NCI-H524 (cell line): ENCODE measurements around the gene CD300LD.
"Not testable (repeated sequence)": the region's sequence is repeated elsewhere in the genome, so short reads cannot be mapped to it uniquely, and the experiment has no call there.

ENCODE experiments used
- DNase-seq, 2 experiments: peaks; one replicate each; lab custom pipeline; 2025; lab: John Stamatoyannopoulos, UW

Gene CD300LD

DNA sequence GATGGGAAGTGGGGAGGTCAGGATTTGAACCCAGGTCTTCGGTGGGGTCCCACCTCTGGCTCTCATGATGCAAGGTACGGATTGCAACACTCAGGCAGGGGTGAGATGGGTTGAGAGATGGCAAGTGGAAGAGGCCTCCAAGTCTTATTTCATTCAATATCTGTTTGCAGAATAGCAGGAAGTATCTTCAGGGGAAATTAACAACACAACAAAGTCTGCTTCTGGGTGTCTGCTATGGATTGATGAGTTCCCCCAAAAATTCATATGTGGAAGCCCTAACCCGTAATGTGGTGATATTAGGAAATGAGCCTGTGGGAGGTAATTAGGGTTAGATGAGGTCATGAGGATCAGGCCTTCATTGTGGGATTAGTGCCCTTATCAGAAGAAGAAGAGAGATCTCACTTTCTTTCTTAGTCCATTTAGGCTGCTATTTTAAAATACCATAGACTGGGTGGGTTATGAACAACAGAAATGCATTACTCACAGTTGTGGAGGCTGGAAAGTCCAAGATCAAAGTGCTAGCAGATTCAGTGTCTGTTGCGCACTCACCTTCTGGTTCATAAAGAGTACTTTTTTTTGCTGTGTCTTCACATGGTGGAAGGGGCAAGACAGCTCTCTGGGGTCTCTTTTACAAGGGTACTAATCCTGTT, 20.3 kb downstream of the CD300LD start:
- DNase-seq = no peak

DNA sequence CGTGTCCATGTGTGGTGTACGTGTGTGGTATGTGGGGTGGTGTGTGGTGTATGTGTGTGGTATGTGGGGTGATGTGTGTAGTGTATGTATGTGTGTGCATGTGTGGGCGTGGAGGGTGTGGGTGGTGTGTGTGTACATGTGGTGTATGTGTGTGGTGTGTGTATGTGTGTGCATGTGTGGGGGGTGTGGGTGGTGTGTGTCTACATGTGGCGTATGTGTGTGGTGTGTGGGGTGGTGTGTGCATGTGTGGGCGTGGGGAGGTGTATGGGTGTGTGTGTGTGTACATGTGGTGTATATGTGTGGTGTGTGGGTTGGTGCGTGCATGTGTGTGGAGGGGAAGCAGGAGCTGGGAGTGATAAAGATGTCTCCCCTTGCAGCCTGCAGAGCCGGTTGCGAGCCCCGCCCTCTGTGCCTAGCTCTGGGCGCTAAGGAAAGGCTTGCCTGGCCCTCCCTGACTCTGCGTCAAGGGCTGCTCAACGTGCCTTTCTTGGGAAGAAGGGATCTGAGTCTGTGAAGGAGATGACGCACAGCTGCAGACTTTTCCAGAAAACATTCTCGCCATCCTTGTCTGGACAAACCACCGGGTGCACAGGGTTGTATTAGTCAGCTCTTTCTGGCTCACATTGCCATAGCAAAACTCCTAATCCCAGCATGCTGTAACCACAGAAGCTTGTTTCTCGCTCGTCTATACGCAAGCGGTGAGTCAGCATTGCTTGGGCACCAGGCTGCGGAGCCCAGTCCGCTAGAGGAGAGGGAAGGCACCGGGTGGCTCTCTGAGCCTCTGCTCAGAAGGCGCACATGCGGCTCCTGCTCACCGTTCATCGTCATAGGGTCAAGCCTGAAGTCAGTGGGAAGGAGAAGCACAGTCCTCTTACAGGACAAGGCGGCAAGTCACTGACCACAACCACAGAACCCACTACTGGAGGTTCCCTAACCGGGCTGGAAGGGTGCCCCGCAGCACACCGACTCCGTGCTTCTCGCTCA, 22.8 kb downstream of the CD300LD start:
- peak in 1 of 2 experiments; percentile 16 for DNase-seq

GRCh38 chr17:74568106-74568873, 23.8 kb downstream of the CD300LD start:
- no peak for DNase-seq

- no peak for DNase-seq
Observed at GRCh38 chr17:74567397-74567796, 24.7 kb downstream of the CD300LD start, which contains the start of gene CD300H. Gene CD300H, minus strand, starts transcription at chr17:74567509.

- DNase-seq = peak; percentile 65 to 81
Observed at GRCh38 chr17:74566132-74566753, 25.8 kb downstream of the CD300LD start.

DNA sequence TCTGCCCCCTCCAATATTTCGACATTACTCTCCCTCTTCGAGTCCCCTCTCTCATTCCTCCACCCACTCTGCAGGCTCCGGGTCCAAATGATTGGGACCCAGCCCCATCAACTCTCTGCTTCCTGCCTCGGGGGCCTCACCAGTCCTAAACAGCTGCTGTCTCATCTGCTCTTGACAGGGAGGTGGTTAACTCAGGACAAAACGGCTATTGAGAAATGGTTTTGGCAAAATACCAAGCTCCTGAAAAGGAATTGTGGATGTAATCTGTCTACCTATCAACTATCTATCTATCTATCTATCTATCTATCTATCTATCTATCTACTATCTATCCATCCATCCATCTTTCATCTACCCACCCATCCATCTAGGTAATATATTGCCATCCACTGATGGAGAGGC, 27.0 kb downstream of the CD300LD start:
- no peak for DNase-seq

GRCh38 chr17:74563358-74563757, 28.7 kb downstream of the CD300LD start:
- no peak for DNase-seq

DNA sequence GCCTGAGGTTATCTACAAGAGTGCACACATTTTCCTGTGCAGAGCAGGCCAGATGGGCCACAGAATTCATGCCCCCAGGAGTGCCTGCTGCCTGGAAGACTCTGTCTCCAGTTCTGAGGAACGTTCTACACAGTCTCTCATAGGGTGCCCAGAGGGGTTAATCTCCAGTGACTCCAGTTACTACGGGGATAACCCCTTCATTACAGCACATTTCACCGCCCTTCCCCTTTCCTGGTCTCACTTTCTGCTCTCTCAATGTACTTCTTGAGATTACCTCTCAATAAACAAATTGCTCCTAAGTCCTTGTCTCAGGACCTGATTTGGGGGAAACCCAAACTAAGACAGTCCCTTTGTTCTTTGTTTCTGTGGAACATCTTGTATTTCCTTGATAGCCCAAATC, 30.5 kb downstream of the CD300LD start:
- no peak for DNase-seq

- DNase-seq = no peak
Observed at GRCh38 chr17:74558882-74559519, 33.1 kb downstream of the CD300LD start.

DNA sequence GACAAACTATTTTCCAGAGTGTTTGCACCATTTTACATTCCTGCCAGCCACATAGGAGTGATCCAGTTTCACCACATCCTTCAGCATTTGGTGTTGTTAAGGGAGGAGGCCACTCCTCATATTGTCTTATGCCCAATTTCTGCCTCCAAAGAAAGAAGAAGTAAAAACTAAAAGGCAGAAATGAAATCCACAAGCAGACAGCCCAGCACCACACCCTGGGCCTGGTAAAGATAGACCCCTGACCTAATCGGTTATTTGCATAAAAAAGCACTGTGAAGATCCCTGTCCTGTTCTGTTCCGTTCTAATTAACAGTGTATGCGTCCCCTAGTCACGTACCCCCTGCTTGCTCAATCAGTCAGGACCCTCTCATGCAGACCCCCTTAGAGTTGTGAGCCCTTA, 33.7 kb downstream of the CD300LD start:
- DNase-seq = not testable (repeated sequence)

GRCh38 chr17:74555427-74555940, 36.6 kb downstream of the CD300LD start:
- DNase-seq = no peak

DNA sequence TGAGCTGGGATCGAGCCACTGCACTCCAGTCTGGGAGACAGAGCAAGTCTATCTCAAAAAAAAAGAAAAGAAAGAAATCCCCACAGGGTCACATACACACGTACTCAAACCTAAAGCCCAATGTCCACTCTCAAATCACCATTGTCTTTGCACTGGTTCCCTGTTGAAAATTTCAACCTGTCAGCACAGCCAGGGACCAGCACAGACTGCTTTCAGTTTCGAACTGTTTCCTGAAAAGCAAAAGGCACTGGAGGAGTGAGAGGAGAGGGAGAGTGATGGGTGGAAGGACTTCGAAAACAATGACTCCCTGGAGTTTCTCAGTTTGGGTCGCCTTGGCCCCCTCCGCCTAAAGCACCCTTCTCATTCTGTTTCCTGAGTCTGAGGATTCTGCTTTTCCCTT, 37.2 kb downstream of the CD300LD start:
- DNase-seq = no peak

- DNase-seq = no peak
Observed at GRCh38 chr17:74552037-74552436, 40.0 kb downstream of the CD300LD start.

- DNase-seq = no peak
Observed at GRCh38 chr17:74550602-74551001, 41.5 kb downstream of the CD300LD start.

- no peak for DNase-seq
Observed at GRCh38 chr17:74549343-74549742, 42.7 kb downstream of the CD300LD start.

GRCh38 chr17:74547736-74548135, 44.3 kb downstream of the CD300LD start:
- no peak for DNase-seq

- DNase-seq = no peak
Observed at GRCh38 chr17:74547264-74547663, 44.8 kb downstream of the CD300LD start.

DNA sequence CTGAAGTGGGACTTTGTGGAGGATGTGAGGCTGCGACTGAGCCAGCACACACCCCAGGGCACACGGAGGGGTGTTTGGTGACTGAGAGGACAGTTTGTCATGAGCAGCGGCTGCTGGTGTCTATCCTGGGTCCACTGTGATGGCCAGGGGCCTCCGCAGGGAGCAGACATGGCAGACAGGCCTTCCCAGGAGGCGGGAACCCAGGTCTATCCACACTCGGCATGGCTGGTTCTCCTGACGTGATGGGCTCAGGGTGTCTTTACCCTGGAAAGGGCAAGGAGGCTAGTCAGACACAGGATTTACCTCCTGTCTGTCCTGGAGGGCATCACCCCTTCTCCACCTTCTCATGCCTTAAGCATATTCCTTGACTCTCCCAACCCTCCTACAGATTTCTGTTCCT, 45.5 kb downstream of the CD300LD start:
- DNase-seq = no peak

GRCh38 chr17:74545843-74546230, 46.2 kb downstream of the CD300LD start, which contains the start of gene CD300C:
Gene CD300C, minus strand, starts transcription at chr17:74546115. Its CDS starts 333 bp downstream, at chr17:74545782.
- no peak for DNase-seq

GRCh38 chr17:74544991-74545842, 46.9 kb downstream of the CD300LD start:
- DNase-seq = no peak
